Epithelial cell of esophagus (primary cell): ENCODE results near the gene RNASEH2C.
"Not testable (repeated sequence)": the region's sequence is repeated elsewhere in the genome, so short reads cannot be mapped to it uniquely, and the experiment has no call there.

Experiments used
- DNase-seq: peaks from one replicate; pipeline ENCODE4 v3.0.0; 2010; ENCODE audit warnings: low read depth
- H3K4me3 ChIP-seq: 2 replicates; pipeline ENCODE4 v1.5.1; 2011; ENCODE audit warnings: mild to moderate bottlenecking, low read length, control low read depth
- CTCF ChIP-seq: IDR thresholded peaks from 2 replicates; pipeline ENCODE4 v1.5.1; 2011; ENCODE audit warnings: low read depth, mild to moderate bottlenecking, low read length, control low read depth, inconsistent platforms; ENCODE audit not compliant: insufficient read depth; ENCODE audit errors: missing control alignments

RNASEH2C gene

GRCh38 chr11:65744699-65745042, 24.1 kb upstream of the RNASEH2C start:
- DNase-seq, result no peak
- no peak for TF ChIP-seq CTCF
- no peak overlapping the region for H3K4me3 ChIP-seq

- peak; percentile 39 for DNase-seq
- TF ChIP-seq CTCF, result peak; percentile 37
- H3K4me3 ChIP-seq, result no peak overlapping the region
Observed at GRCh38 chr11:65744026-65744698, 23.6 kb upstream of the RNASEH2C start.

GRCh38 chr11:65743681-65744025, 23.1 kb upstream of the RNASEH2C start:
- DNase-seq, result no peak
- H3K4me3 ChIP-seq, result no peak overlapping the region
- TF ChIP-seq CTCF, result no peak

- no peak for DNase-seq
- TF ChIP-seq CTCF, result no peak
- H3K4me3 ChIP-seq, result no peak overlapping the region
Observed at GRCh38 chr11:65742353-65742752, 21.8 kb upstream of the RNASEH2C start.

GRCh38 chr11:65741185-65741584, 20.6 kb upstream of the RNASEH2C start:
- no peak for TF ChIP-seq CTCF

GRCh38 chr11:65739022-65739421, 18.4 kb upstream of the RNASEH2C start:
- no peak overlapping the region for H3K4me3 ChIP-seq
- TF ChIP-seq CTCF, result no peak
- no peak for DNase-seq

More at GRCh38 chr11:65741185-65741584, 20.6 kb upstream of the RNASEH2C start:
- no peak overlapping the region for H3K4me3 ChIP-seq
- no peak for DNase-seq

- no peak overlapping the region for H3K4me3 ChIP-seq
- TF ChIP-seq CTCF, result no peak
- DNase-seq, result no peak
Observed at GRCh38 chr11:65736810-65737209, 16.2 kb upstream of the RNASEH2C start.

GRCh38 chr11:65735111-65735510, 14.5 kb upstream of the RNASEH2C start:
- not testable (repeated sequence) for H3K4me3 ChIP-seq, DNase-seq
